K562 (cell line): ENCODE results near the gene LDB2. TPM values are rescaled to one million over a fixed set of nuclear protein-coding genes. Genes with fewer than 3 reads are reported as not detected.
"Not testable (repeated sequence)": the region's sequence is repeated elsewhere in the genome, so short reads cannot be mapped to it uniquely, and the experiment has no call there.

Experiments
- ATAC-seq: fragments of 200-7000 bp; cut with Tn5 transposase; 3 replicates; pipeline ENCODE4 v1.9.1; 2020; ENCODE audit warnings: moderate library complexity
- BruUV-seq: library from RNA; stranded (reverse); fragments of 400-500 nt; replicated peaks from 2 replicates; lab custom pipeline; 2021; lab: Mats Ljungman, UMichigan
- CTCF ChIA-PET: fragments of 300-600 bp; formaldehyde crosslinking; extraction: SDS; loops from one replicate; lab custom pipeline; 2021; ENCODE audit warnings: low intra/inter-chr PET ratio; lab: Yijun Ruan, JAX
- POLR2A ChIA-PET: fragments of 300-600, 350-650 bp; sonication (Branson Sonifier 250); formaldehyde crosslinking; extraction: SDS; loops from one replicate; lab custom pipeline; 2021; ENCODE audit warnings: antibody characterized with exemption, inconsistent platforms; lab: Yijun Ruan, JAX
- DNase-seq, 4 experiments: peaks; one replicate each; pipeline versions ENCODE4 v3.0.0 to v3.0.0-alpha.2; 2011 to 2018; ENCODE audit warnings: low spot score in 3 of 4, mixed read lengths in 3 of 4; ENCODE audit errors: extremely low read depth in 1 of 4
- FAIRE-seq: peaks from 2 replicates; lab custom pipeline; 2011; peaks lifted over from hg19 to GRCh38; lab: Jason Lieb, UNC
- H2AFZ ChIP-seq: 2 replicates; pipeline ENCODE4 v1.6.0; 2011; ENCODE audit warnings: low read depth, low read length, control low read depth, inconsistent platforms
- H3K27ac ChIP-seq: fragments of 200-600 bp; 3 replicates; pipeline ENCODE4 v1.8.0; 2011; ENCODE audit warnings: low read depth, mild to moderate bottlenecking, control low read depth, inconsistent platforms, low read length, moderate library complexity, mixed read lengths; ENCODE audit errors: extremely low read depth
- H3K27me3 ChIP-seq, 2 experiments: fragments of 300-600 bp in 1 of 2; 2 replicates in 1 of 2; 3 replicates in 1 of 2; pipeline versions ENCODE4 v1.6.0 to v1.8.0; 2011; ENCODE audit warnings: inconsistent platforms in 2 of 2, low read length in 2 of 2, mild to moderate bottlenecking in 1 of 2, mixed read lengths in 1 of 2, moderate library complexity in 1 of 2; ENCODE audit not compliant: control insufficient read depth in 2 of 2, insufficient read depth in 2 of 2
- H3K36me3 ChIP-seq: fragments of 300-600 bp; 3 replicates; pipeline ENCODE4 v1.8.0; 2011; ENCODE audit warnings: mild to moderate bottlenecking, low read length, inconsistent platforms; ENCODE audit not compliant: control insufficient read depth, insufficient read depth
- H3K4me1 ChIP-seq, 2 experiments: fragments of 200-600 bp in 1 of 2; replicated peaks in 1 of 2; 2 replicates in 1 of 2; 3 replicates in 1 of 2; pipeline versions ENCODE4 v1.5.1 to v1.8.0; 2011; ENCODE audit warnings: inconsistent platforms in 2 of 2, low read length in 2 of 2, mild to moderate bottlenecking in 1 of 2, mixed read lengths in 1 of 2, moderate library complexity in 1 of 2; ENCODE audit not compliant: control insufficient read depth in 2 of 2, insufficient read depth in 2 of 2
- H3K4me2 ChIP-seq: 2 replicates; pipeline ENCODE4 v1.6.1; 2011; ENCODE audit warnings: low read length, control low read depth, inconsistent platforms, mixed read lengths; ENCODE audit not compliant: insufficient read depth
- H3K4me3 ChIP-seq: fragments of 200-600 bp; sonication (generic), shearing (Covaris generic); 2 replicates; pipeline ENCODE4 v1.5.1; 2016; ENCODE audit warnings: control low read depth, inconsistent platforms
- H3K79me2 ChIP-seq: fragments of 200-600 bp; 3 replicates; pipeline ENCODE4 v1.8.0; 2011; ENCODE audit warnings: low read length, inconsistent platforms; ENCODE audit not compliant: control insufficient read depth, insufficient read depth
- H3K9ac ChIP-seq, 2 experiments: 2 replicates each; pipeline versions ENCODE4 v1.6.0 to v1.6.1; 2011; ENCODE audit warnings: low read depth in 2 of 2, low read length in 2 of 2, control low read depth in 1 of 2, inconsistent platforms in 1 of 2, mild to moderate bottlenecking in 1 of 2, mixed read lengths in 1 of 2; ENCODE audit not compliant: insufficient read depth in 1 of 2
- H3K9me1 ChIP-seq: one replicate; pipeline ENCODE4 v1.6.0; 2011; ENCODE audit warnings: inconsistent platforms, mild to moderate bottlenecking, low read length, moderate library complexity; ENCODE audit not compliant: control insufficient read depth, insufficient read depth
- H3K9me3 ChIP-seq: replicated peaks from 2 replicates; pipeline ENCODE4 v1.5.1; 2011; ENCODE audit warnings: low read depth, low read length, inconsistent platforms; ENCODE audit not compliant: control insufficient read depth, insufficient read depth
- H4K20me1 ChIP-seq: replicated peaks from 2 replicates; pipeline ENCODE4 v1.6.1; 2011; ENCODE audit warnings: low read length, inconsistent platforms, mixed read lengths; ENCODE audit not compliant: control insufficient read depth, insufficient read depth
- WGBS: fragments of 100-300 bp; shearing (Covaris generic); methylation state at CpG from one replicate; pipeline ENCODE4 v1.1.6; 2016; ENCODE audit warnings: low coverage, mixed read lengths; ENCODE audit not compliant: insufficient coverage; ENCODE audit errors: missing lambda C conversion rate; 5-methylcytosine and 5-hydroxymethylcytosine counted together
- in situ Hi-C: fragments of 300-500 bp; cut with MboI; formaldehyde crosslinking; loops from 4 replicates; pipeline ENCODE4 v1.15.0; 2018; ENCODE audit warnings: inconsistent platforms, mixed read lengths
- intact Hi-C: fragments of 100-400 bp; cut with micrococcal nuclease; formaldehyde crosslinking; loops from 2 replicates; pipeline ENCODE4 v1.14.2; 2022
- polyA plus RNA-seq, 8 experiments: library from polyadenylated mRNA; depleted of rRNA in 4 of 8; stranded (reverse) in 5 of 8; unstranded in 3 of 8; fragments of >200 nt; fragmentation: Nextera tagmentation in 2 of 8; fragmentation: Illumina TruSeq in 1 of 8; extraction: Ambion mirVana in 2 of 8; extraction: Trizol in 1 of 8; gene quantifications; 2 replicates each; pipeline versions ENCODE4 v1.2.1 to v1.2.3, GENCODE V29; 2011 to 2014; ENCODE audit warnings: inconsistent platforms in 1 of 8, missing spikeins in 1 of 8
- total RNA-seq, 7 experiments: library from RNA; depleted of rRNA in 6 of 7; stranded (reverse); fragments of >200 nt in 6 of 7; fragmentation: Illumina TruSeq in 2 of 7; extraction: Trizol in 2 of 7; gene quantifications; 2 replicates each; pipeline versions ENCODE4 v1.2.1 to v1.2.3, GENCODE V29; 2011 to 2021; ENCODE audit warnings: low replicate concordance in 1 of 7

LDB2 gene
- total and polyA plus RNA-seq, 9 of the 15 experiments (the other 6 are each of a cell fraction or from before 2014, with no cell fraction given), result 0.10 to 0.20 TPM; not detected in 7

GRCh38 chr4:16629274-16629673, 269.2 kb downstream of the LDB2 start:
- POLR2A ChIA-PET, result interaction anchor here (0.7 kb wide), 1 partner anchor 24 kb away, joined by 4 read pairs; no protein-coding TSS in a partner anchor
- in situ Hi-C loops, DNase-seq, H3K4me1 ChIP-seq, H3K27me3 ChIP-seq, H2AFZ ChIP-seq, intact Hi-C loops, H3K79me2 ChIP-seq, FAIRE-seq, CTCF ChIA-PET, H3K36me3 ChIP-seq, BruUV-seq, H4K20me1 ChIP-seq, H3K9me1 ChIP-seq, ATAC-seq, H3K9ac ChIP-seq, H3K4me3 ChIP-seq, H3K27ac ChIP-seq, H3K4me2 ChIP-seq, H3K9me3 ChIP-seq: not testable (repeated sequence)
- WGBS, result 4% methylated on average over 2 of the region's 2 CpGs

GRCh38 chr4:16628835-16629234, 269.6 kb downstream of the LDB2 start:
- POLR2A ChIA-PET, result interaction anchor here (0.7 kb wide), 1 partner anchor 23 kb away, joined by 4 read pairs; no protein-coding TSS in a partner anchor
- WGBS, result 9% methylated on average over 4 of the region's 4 CpGs
- H3K9ac ChIP-seq, intact Hi-C loops, CTCF ChIA-PET, H3K9me1 ChIP-seq, H3K4me1 ChIP-seq, H3K36me3 ChIP-seq, H3K9me3 ChIP-seq, H2AFZ ChIP-seq, H3K79me2 ChIP-seq, H3K4me2 ChIP-seq, DNase-seq, FAIRE-seq, BruUV-seq, H4K20me1 ChIP-seq, H3K27ac ChIP-seq, in situ Hi-C loops, H3K4me3 ChIP-seq, ATAC-seq, H3K27me3 ChIP-seq: not testable (repeated sequence)
